Ishikawa (cell line): Measurements from ENCODE around the gene L2HGDH.

Source experiments
- CEBPB ChIP-seq: IDR thresholded peaks from 2 replicates; pipeline ENCODE4 v1.6.1; 2012
- CREB1 ChIP-seq: IDR thresholded peaks from 2 replicates; pipeline ENCODE4 v1.6.1; 2012; ENCODE audit warnings: low read depth
- EGR1 ChIP-seq: IDR thresholded peaks from 2 replicates; pipeline ENCODE4 v1.6.1; 2012
- EP300 ChIP-seq: IDR thresholded peaks from 2 replicates; pipeline ENCODE4 v1.6.1; 2012; ENCODE audit warnings: borderline replicate concordance
- MAX ChIP-seq: IDR thresholded peaks from 2 replicates; pipeline ENCODE4 v1.6.1; 2012
- NFIC ChIP-seq: IDR thresholded peaks from 2 replicates; pipeline ENCODE4 v1.6.1; 2012
- RAD21 ChIP-seq: IDR thresholded peaks from 2 replicates; pipeline ENCODE4 v1.6.1; 2012; ENCODE audit warnings: low read depth
- TAF1 ChIP-seq: IDR thresholded peaks from 2 replicates; pipeline ENCODE4 v1.6.1; 2012; ENCODE audit warnings: low read depth, mild to moderate bottlenecking
- TCF12 ChIP-seq: IDR thresholded peaks from 2 replicates; pipeline ENCODE4 v1.6.1; 2012; ENCODE audit warnings: low read depth
- TEAD4 ChIP-seq: IDR thresholded peaks from 2 replicates; pipeline ENCODE4 v1.6.1; 2012
- USF1 ChIP-seq: IDR thresholded peaks from 2 replicates; pipeline ENCODE4 v1.6.1; 2012
- YY1 ChIP-seq: IDR thresholded peaks from 2 replicates; pipeline ENCODE4 v1.6.1; 2012; ENCODE audit warnings: low read depth
- TF ChIP-seq, protein P1 (sequence below): IDR thresholded peaks from 2 replicates; pipeline ENCODE4 v1.6.1; 2012; ENCODE audit warnings: low read depth, mild to moderate bottlenecking

DNA sequence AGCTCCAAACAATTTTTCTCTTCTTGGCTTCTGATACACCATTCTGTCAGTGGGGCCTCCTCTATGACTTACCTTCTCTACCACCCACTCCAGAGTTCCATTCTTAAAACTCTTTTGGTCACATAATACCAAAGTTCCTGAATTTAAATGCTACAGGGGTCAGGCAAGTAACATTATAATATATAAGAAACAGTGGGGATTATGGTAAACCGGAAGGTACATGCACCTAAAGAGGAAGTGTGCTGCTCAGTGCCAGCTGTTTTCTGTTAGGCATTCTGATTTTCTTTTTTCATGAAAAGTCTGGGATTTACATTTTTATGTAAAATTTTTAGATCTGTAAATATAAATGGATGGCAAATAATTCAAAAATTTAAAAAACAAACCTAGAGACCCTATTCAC lies 120.5 kb downstream of the L2HGDH start:
- TF ChIP-seq EP300 (no peak), CREB1 (no peak), MAX (no peak), EGR1 (no peak), RAD21 (no peak), NFIC (no peak), TAF1 (no peak), TEAD4 (no peak), TCF12 (no peak), YY1 (no peak), USF1 (no peak), CEBPB (no peak)
- TF ChIP-seq, protein P1, sequence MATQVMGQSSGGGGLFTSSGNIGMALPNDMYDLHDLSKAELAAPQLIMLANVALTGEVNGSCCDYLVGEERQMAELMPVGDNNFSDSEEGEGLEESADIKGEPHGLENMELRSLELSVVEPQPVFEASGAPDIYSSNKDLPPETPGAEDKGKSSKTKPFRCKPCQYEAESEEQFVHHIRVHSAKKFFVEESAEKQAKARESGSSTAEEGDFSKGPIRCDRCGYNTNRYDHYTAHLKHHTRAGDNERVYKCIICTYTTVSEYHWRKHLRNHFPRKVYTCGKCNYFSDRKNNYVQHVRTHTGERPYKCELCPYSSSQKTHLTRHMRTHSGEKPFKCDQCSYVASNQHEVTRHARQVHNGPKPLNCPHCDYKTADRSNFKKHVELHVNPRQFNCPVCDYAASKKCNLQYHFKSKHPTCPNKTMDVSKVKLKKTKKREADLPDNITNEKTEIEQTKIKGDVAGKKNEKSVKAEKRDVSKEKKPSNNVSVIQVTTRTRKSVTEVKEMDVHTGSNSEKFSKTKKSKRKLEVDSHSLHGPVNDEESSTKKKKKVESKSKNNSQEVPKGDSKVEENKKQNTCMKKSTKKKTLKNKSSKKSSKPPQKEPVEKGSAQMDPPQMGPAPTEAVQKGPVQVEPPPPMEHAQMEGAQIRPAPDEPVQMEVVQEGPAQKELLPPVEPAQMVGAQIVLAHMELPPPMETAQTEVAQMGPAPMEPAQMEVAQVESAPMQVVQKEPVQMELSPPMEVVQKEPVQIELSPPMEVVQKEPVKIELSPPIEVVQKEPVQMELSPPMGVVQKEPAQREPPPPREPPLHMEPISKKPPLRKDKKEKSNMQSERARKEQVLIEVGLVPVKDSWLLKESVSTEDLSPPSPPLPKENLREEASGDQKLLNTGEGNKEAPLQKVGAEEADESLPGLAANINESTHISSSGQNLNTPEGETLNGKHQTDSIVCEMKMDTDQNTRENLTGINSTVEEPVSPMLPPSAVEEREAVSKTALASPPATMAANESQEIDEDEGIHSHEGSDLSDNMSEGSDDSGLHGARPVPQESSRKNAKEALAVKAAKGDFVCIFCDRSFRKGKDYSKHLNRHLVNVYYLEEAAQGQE = no peak
